Prostate gland (tissue), 2 donors: ENCODE results near the gene TCERG1. TPM values are rescaled to one million over a fixed set of nuclear protein-coding genes. Genes with fewer than 3 reads are reported as not detected.

Experiments used
- DNase-seq: peaks from one replicate; pipeline ENCODE4 v3.0.0-alpha.2; 2019; ENCODE audit warnings: low spot score
- H3K27ac ChIP-seq, 2 donors: fragments of 200-600 bp; sonication (generic); 2 replicates each; pipeline ENCODE4 v1.5.1; 2017 to 2019
- H3K27me3 ChIP-seq: fragments of 200-600 bp; sonication (generic); replicated peaks from 2 replicates; pipeline ENCODE4 v1.5.1; 2019; ENCODE audit not compliant: insufficient read depth
- H3K36me3 ChIP-seq, 2 donors: fragments of 200-600 bp; sonication (generic); 1 replicate in 1 of 2; 2 replicates in 1 of 2; pipeline versions ENCODE4 v1.5.1 to v1.8.1; 2017 to 2019
- H3K4me1 ChIP-seq: fragments of 200-600 bp; sonication (generic); replicated peaks from 2 replicates; pipeline ENCODE4 v1.5.1; 2019
- H3K4me3 ChIP-seq, 2 donors: fragments of 200-600 bp; sonication (generic); 2 replicates each; pipeline ENCODE4 v1.5.1; 2017 to 2019
- H3K9me3 ChIP-seq: fragments of 200-600 bp; sonication (generic); 2 replicates; pipeline ENCODE4 v1.5.1; 2017
- POLR2A ChIP-seq: fragments of 450-650 bp; IDR thresholded peaks from one replicate; pipeline ENCODE4 v1.6.1; 2016; ENCODE audit warnings: antibody characterized with exemption, mild to moderate bottlenecking
- POLR2AphosphoS5 ChIP-seq: sonication (generic); formaldehyde crosslinking; IDR thresholded peaks from one replicate; pipeline ENCODE4 v1.6.1; 2017; ENCODE audit warnings: antibody characterized with exemption
- WGBS: methylation state at CpG from one replicate; pipeline ENCODE4 v1.1.5; 2018; 5-methylcytosine and 5-hydroxymethylcytosine counted together
- intact Hi-C: fragments of 100-400 bp; cut with DNase I; formaldehyde crosslinking; loops from one replicate; pipeline ENCODE4 v1.14.2; 2022
- total RNA-seq, 2 donors: library from RNA; depleted of rRNA; stranded (reverse); fragments of >200 nt; gene quantifications; one replicate each; pipeline ENCODE4 v1.1.0, GENCODE V29; 2016
- TF ChIP-seq, protein P1 (sequence below), 4 experiments: fragments of 200-600 bp in 2 of 4; fragments of 450-650 bp in 2 of 4; sonication (generic) in 2 of 4; IDR thresholded peaks; 1 replicate in 3 of 4; 2 replicates in 1 of 4; pipeline ENCODE4 v1.5.1; 2016 to 2019; ENCODE audit warnings: antibody characterized with exemption in 4 of 4, mild to moderate bottlenecking in 2 of 4, moderate library complexity in 2 of 4

TCERG1 gene
- total RNA-seq, 2 donors from 2014 or later, result 41.4 to 83.0 TPM

DNA sequence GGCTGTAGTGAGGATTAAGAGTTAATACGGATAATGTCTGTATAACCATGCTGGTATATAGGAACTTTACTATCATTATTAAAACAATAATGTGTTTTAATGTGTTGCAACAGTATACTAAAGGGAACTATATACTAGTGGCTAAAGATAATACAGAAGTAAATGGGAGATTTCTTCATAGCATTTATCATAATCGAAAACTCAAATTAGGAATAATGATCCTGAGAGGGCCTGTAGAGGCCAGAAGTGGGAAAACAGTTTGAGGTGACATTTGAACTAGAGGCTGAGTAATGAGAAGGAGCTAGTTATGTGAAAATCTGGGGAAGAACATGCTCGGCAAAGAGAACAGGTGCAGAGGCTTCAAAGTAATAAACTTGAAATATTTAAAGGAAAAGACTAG, 2.9 kb downstream of the TCERG1 start:
- no peaks in the 10 kb centered on the region for H3K36me3 ChIP-seq
- H3K4me1 ChIP-seq, result no peaks in the 10 kb centered on the region
- no peak overlapping the region for H3K27ac ChIP-seq
- intact Hi-C loops, result no loop called here
- H3K9me3 ChIP-seq, result no peaks in the 10 kb centered on the region
- 70% methylated on average over 3 of the region's 3 CpGs for WGBS
- no peak for TF ChIP-seq POLR2A
- no peak for TF ChIP-seq POLR2AphosphoS5
- TF ChIP-seq, protein P1, sequence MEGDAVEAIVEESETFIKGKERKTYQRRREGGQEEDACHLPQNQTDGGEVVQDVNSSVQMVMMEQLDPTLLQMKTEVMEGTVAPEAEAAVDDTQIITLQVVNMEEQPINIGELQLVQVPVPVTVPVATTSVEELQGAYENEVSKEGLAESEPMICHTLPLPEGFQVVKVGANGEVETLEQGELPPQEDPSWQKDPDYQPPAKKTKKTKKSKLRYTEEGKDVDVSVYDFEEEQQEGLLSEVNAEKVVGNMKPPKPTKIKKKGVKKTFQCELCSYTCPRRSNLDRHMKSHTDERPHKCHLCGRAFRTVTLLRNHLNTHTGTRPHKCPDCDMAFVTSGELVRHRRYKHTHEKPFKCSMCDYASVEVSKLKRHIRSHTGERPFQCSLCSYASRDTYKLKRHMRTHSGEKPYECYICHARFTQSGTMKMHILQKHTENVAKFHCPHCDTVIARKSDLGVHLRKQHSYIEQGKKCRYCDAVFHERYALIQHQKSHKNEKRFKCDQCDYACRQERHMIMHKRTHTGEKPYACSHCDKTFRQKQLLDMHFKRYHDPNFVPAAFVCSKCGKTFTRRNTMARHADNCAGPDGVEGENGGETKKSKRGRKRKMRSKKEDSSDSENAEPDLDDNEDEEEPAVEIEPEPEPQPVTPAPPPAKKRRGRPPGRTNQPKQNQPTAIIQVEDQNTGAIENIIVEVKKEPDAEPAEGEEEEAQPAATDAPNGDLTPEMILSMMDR (IDR thresholded peaks at IDR 0.05), result no peak
- no peaks in the 10 kb centered on the region for H3K27me3 ChIP-seq
- no peak overlapping the region for H3K4me3 ChIP-seq
- no peak for DNase-seq

DNA sequence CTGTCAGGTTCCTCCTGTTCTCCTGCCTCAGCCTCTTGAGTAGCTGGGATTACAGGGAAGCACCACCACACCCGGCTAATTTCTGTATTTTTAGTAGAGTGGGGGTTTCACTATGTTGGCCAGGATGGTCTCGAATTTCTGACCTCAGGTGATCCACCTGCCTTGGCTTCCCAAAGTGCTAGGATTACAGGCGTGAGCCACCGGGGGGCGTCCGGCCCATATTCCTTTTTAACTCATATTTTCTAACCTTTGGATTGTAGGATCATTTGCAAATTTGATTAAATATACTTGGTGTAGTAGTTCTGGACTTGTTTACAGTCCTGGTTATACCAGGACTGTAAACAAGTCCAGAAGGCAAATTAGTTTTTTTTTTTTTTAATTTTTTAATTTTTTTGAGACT, 4.3 kb downstream of the TCERG1 start:
- H3K4me3 ChIP-seq, result no peak overlapping the region
- DNase-seq, result no peak
- TF ChIP-seq POLR2AphosphoS5 (no peak), POLR2A (no peak)
- TF ChIP-seq, protein P1 (IDR thresholded peaks at IDR 0.05), result no peak
- intact Hi-C loops, result no loop called here
- H3K9me3 ChIP-seq, result no peaks in the 10 kb centered on the region
- no peak overlapping the region for H3K27ac ChIP-seq
- H3K4me1 ChIP-seq, result no peaks in the 10 kb centered on the region
- 93% methylated on average over 6 of the region's 6 CpGs for WGBS
- H3K27me3 ChIP-seq, result no peaks in the 10 kb centered on the region
- H3K36me3 ChIP-seq, result no peaks in the 10 kb centered on the region

DNA sequence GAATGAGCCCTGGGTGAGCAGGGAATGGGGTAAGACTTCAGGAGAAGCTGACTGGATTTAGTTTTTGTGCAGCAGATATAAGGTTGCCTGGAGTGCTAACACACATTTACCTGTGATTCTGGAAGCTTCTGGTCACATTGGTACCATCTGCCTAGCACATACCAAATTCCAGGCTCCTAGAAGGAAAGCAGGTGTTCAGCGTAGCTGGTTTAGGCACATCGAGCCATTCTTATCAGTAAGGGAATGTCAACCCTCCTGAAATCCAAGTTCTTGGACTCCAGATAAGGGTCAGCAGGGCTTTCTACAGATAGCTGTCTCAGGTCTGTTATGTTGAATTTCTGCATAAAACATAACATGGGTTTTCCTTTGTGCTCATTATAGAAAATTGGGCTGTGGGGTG, 10.3 kb downstream of the TCERG1 start:
- Histone ChIP-seq H3K4me3 (no peak overlapping the region), H3K9me3 (no peaks in the 10 kb centered on the region), H3K36me3 (peaks cover 0 to 4% of the 10 kb centered on the region in 2 donors), H3K27me3 (no peaks in the 10 kb centered on the region), H3K4me1 (no peaks in the 10 kb centered on the region), H3K27ac (no peak overlapping the region)
- intact Hi-C loops, result no loop called here
- TF ChIP-seq, protein P1 (IDR thresholded peaks at IDR 0.05), result no peak
- TF ChIP-seq POLR2A (no peak), POLR2AphosphoS5 (no peak)
- 100% methylated on average over 2 of the region's 2 CpGs for WGBS
- no peak for DNase-seq

DNA sequence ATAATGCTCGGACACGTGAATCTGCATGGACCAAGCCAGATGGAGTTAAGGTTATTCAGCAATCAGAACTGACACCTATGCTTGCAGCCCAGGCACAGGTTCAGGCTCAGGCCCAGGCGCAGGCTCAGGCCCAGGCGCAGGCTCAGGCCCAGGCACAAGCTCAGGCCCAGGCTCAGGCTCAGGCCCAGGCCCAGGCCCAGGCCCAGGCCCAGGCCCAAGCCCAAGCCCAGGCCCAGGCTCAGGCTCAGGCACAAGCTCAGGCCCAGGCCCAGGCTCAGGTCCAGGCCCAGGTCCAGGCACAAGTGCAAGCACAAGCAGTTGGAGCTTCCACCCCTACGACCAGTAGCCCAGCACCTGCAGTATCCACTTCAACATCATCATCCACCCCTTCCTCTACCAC, 11.8 kb downstream of the TCERG1 start:
- Histone ChIP-seq H3K36me3 (peaks cover 0 to 4% of the 10 kb centered on the region in 2 donors), H3K27ac (no peak overlapping the region), H3K4me1 (no peaks in the 10 kb centered on the region), H3K27me3 (no peaks in the 10 kb centered on the region), H3K4me3 (no peak overlapping the region), H3K9me3 (no peaks in the 10 kb centered on the region)
- WGBS, result 96% methylated on average over 5 of the region's 5 CpGs
- no peak for DNase-seq
- TF ChIP-seq, protein P1 (IDR thresholded peaks at IDR 0.05), result no peak
- TF ChIP-seq POLR2A, result no peak
- no peak for TF ChIP-seq POLR2AphosphoS5
- intact Hi-C loops, result no loop called here

DNA sequence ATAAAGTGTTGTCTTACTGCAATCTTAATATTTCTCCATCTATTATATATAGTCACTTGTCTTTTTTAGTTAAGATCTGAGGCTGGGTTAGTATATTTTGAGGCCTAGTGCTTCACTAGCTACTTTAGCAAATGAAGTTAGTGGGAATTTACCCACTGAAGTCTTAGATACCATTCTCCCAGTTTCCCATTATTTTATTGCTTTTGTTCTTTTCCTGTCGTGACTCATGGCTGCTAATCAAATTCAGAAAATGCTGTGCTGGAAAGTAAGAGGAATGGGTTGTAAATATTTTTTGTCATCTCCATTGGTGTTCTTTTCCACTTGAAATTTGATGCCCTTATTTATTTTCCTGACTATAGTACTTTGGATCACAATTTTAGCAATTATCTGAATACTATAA, 14.2 kb downstream of the TCERG1 start:
- H3K36me3 ChIP-seq, result peaks cover 0 to 4% of the 10 kb centered on the region in 2 donors

More for the DNA sequence above, 14.2 kb downstream of the TCERG1 start:
- intact Hi-C loops, result no loop called here
- TF ChIP-seq POLR2A (no peak), POLR2AphosphoS5 (no peak)
- TF ChIP-seq, protein P1 (IDR thresholded peaks at IDR 0.05), result no peak
- no peak overlapping the region for H3K27ac ChIP-seq
- H3K9me3 ChIP-seq, result no peaks in the 10 kb centered on the region
- H3K4me1 ChIP-seq, result no peaks in the 10 kb centered on the region
- no peak overlapping the region for H3K4me3 ChIP-seq
- no peak for DNase-seq
- WGBS, result 26% methylated on average over 1 of the region's 1 CpG
- H3K27me3 ChIP-seq, result no peaks in the 10 kb centered on the region
